HG03442 (cell line): ENCODE measurements around the gene AGPS.
"Not testable (repeated sequence)": the region's sequence is repeated elsewhere in the genome, so short reads cannot be mapped to it uniquely, and the experiment has no call there.

Experiments
- ATAC-seq: cut with Tn5 transposase; IDR thresholded peaks from one replicate; pipeline ENCODE4 v1.9.1; 2021; ENCODE audit warnings: mild to moderate bottlenecking, moderate library complexity; ENCODE audit not compliant: unreplicated experiment

Gene AGPS

GRCh38 chr2:177466337-177467195 lies 74.0 kb downstream of the AGPS start:
- no peak for ATAC-seq

GRCh38 chr2:177467646-177468045 lies 75.1 kb downstream of the AGPS start:
- no peak for ATAC-seq

DNA sequence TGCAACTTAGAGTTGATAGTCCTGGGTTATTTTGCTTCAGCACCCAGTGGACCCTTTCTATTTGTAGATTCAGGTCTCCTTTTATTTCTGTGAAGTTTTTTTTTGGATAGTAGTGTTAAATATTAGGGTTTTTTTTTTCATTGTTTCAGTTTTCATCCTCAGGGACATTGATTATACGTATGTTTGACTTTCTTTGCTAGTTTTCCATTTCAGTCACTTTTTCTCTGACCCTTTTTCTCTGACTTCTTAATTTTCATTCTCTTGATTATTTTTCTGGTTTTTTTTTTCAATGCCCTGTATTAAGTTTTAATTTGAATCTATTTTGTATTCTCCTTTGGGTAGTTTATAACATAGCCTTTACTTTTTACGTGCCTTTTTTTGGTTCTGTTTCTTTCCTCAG lies 79.4 kb downstream of the AGPS start:
- ATAC-seq = no peak

- ATAC-seq = no peak
These were observed 81.7 kb downstream of the AGPS start for GRCh38 chr2:177474301-177474700.

DNA sequence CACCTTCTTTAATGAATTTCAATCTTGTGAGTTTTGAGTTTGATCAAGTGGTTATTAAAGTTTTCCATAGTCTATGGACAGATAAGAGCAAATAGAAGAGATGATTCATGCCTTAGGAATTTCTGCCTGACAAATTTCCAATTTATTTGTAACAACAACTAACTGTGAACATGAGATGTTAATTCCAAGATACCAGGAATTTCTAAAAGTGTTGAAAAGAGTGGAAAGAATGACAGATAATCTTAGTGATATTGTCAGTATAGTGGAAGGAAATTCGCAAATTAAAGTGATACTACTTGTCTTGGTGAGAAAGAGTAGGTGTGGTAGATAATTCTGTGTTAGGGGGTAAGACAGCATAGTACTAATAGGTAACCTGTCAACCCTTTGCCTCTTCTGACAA lies 82.4 kb downstream of the AGPS start:
- no peak for ATAC-seq

DNA sequence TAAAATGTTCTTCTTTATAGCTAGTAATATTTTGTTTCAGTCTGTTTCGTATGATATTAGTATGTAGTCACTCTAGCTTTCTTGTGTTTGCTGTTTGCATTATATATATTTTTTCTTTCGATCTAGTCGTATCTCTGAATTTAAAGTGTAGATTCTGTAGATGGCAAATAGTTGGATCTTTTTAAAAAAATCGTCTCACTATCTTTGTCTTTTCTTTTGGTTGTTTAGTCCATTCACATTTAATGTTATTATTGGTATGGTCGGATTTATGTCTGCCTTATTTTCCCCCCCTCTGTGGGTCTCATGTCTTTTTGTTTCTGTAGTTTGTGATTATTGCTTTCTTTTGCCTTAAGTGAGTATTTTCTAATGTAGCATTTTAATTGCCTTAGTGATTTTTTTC lies 84.3 kb downstream of the AGPS start:
- no peak for ATAC-seq

DNA sequence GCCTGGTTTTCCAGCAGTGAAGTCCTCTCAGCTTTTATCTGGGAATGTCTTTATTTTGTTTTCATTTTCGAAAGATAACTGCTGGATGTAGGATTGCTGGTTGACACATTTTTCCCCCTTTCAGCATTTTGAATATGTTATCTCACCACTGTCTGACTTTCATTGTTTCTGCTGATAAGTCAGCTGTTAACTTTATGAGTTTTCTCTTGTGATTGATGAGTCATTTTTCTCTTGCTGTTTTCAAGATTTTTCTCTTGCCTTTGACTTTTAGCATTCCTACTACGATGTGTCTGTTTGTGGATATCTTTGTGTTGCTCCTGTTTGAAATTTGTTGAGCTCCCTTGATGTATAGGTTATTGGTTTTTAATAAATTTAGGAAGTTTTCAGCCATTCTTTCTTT lies 85.5 kb downstream of the AGPS start:
- no peak for ATAC-seq

DNA sequence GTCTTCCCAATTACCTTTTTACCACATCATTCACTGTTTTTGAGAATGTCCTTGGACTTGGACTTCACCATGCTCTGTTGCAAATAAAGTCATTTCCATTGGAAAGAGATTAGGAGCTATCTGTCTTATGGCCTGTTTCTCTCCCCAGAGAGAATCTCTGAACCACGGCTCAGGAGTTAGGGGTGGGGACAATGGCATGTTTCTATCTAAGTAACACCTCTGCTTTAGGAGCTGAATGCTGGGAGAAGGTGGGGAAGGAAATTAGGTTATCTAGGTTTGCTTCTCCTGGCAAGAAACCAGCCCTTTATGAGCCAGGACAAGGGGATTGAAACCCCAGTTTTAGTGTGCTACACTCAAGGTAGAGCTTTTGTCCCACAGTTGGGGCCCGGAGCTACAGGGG lies 86.3 kb downstream of the AGPS start:
- no peak for ATAC-seq

- no peak for ATAC-seq
These were observed 89.6 kb downstream of the AGPS start for GRCh38 chr2:177482195-177482594.

DNA sequence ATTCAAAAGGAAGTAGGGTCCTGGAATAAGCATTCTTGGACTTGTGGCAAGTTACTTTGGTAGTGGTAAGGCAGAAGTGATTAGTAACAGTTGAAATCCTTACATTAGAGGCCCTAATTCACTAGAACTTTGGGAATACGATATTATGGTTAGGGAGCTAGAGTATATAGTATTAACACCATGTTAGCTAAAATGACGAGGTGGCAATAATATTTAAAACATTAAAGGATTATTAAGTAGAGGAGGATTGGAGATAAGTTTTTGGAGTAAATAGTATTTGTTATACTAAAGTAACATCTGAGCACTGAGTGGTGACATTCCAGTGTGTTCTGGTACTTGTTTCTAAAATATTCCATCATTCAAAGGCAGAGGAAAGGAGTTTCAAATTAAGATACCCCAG lies 91.0 kb downstream of the AGPS start:
- no peak for ATAC-seq

- no peak for ATAC-seq
These were observed 91.7 kb downstream of the AGPS start for GRCh38 chr2:177484180-177484795.

GRCh38 chr2:177485657-177486056 lies 93.1 kb downstream of the AGPS start:
- not testable (repeated sequence) for ATAC-seq

GRCh38 chr2:177489719-177490301 lies 97.2 kb downstream of the AGPS start:
- no peak for ATAC-seq

- no peak for ATAC-seq
These were observed 103.4 kb downstream of the AGPS start for GRCh38 chr2:177495945-177496344.

DNA sequence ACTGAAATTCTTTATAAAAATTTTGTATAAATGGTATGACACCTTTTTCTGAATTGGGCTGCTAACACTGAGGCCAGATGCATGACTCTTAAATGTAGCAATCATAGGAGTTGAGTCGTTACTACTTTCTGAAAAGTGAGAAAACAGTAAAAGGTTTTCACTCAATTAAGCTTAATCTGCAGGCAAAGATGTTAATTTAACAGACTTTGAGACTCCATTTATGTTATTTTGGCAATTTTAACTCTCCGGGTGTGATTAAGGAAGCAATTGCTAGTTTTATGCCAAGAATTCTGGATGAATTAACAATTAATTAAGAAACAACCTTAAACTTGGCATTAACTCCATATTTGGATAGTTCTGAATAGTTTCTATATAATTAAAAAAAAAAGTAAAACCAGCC lies 104.3 kb downstream of the AGPS start:
- ATAC-seq = no peak

GRCh38 chr2:177501186-177501585 lies 108.6 kb downstream of the AGPS start:
- no peak for ATAC-seq

GRCh38 chr2:177506505-177506904 lies 113.9 kb downstream of the AGPS start:
- no peak for ATAC-seq

- no peak for ATAC-seq
These were observed 114.4 kb downstream of the AGPS start for GRCh38 chr2:177506998-177507397.

GRCh38 chr2:177516824-177517544 lies 124.4 kb downstream of the AGPS start:
- ATAC-seq = no peak

DNA sequence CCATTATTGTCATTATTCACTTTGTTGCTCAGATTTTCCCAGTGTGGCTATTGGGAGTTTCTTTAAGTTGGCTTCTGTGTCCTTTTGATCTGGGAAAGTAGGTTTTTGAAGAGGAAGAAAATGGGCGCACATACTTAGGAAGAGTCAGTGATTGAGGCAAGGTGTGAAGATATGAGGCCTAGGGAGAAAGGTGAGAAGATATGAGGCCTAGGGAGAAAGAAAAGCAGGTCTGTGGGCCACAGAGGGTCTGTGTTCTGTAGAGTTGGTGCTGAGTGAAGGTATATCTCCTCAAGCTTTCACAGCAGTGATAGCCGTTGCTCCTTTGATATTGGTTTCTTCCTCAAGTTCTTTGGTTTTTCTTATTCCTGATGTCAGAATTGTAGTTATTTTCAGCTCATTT lies 126.2 kb downstream of the AGPS start:
- ATAC-seq = no peak

DNA sequence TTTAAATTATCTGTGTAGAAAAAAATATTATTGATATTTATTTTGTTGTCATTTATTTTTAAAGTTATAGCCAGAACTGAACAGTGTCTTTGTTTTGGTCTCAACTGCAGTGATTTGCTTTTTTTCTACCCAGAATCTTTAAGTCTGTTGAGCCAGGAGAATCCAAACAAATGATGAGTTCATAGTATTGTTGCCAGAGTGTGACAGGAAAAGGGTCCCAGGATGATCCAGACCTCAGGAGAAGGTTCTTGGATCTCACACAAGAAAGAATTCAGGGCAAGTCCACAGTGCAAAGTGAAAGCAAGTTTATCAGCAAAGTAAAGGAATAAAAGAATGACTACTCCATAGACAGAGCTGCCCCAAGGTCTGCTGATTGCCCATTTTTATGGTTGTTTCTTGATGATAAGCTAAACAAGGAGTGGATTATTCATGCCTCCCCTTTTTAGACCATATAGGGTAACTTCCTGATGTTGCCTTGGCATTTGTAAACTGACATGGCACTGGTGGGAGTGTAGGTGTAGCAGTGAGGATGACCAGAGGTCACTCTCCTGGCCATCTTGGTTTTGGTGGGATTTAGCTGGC lies 127.1 kb downstream of the AGPS start:
- ATAC-seq = no peak
